GM23248 (cell line): ENCODE data around the gene COX6A1. TPM values are rescaled to one million over a fixed set of nuclear protein-coding genes. Genes with fewer than 3 reads are reported as not detected.
"Not testable (repeated sequence)": the region's sequence is repeated elsewhere in the genome, so short reads cannot be mapped to it uniquely, and the experiment has no call there.

ENCODE experiments used
- DNase-seq: peaks from one replicate; pipeline ENCODE4 v3.0.0-alpha.2; 2015
- H2AFZ ChIP-seq: fragments of 200-600 bp; sonication (generic); 2 replicates; pipeline ENCODE4 v1.6.1; 2016; ENCODE audit warnings: antibody characterized with exemption
- H3F3A ChIP-seq: fragments of 200-600 bp; sonication (generic); 2 replicates; pipeline ENCODE4 v1.6.1; 2016; ENCODE audit warnings: mild to moderate bottlenecking, antibody characterized with exemption, mixed run types; ENCODE audit not compliant: insufficient read depth
- H3K27ac ChIP-seq: fragments of 200-600 bp; sonication (generic); 2 replicates; pipeline ENCODE4 v1.5.1; 2016; ENCODE audit warnings: mild to moderate bottlenecking
- H3K27me3 ChIP-seq: fragments of 200-600 bp; sonication (generic); replicated peaks from 2 replicates; pipeline ENCODE4 v1.6.1; 2016; ENCODE audit warnings: mild to moderate bottlenecking; ENCODE audit not compliant: insufficient read depth
- H3K36me3 ChIP-seq: fragments of 200-600 bp; sonication (generic); 2 replicates; pipeline ENCODE4 v1.6.1; 2016; ENCODE audit warnings: low read depth, mild to moderate bottlenecking
- H3K4me1 ChIP-seq: fragments of 200-600 bp; sonication (generic); 2 replicates; pipeline ENCODE4 v1.6.1; 2016; ENCODE audit warnings: mild to moderate bottlenecking; ENCODE audit not compliant: insufficient read depth
- H3K4me2 ChIP-seq: fragments of 200-600 bp; sonication (generic); one replicate; pipeline ENCODE4 v1.6.1; 2016; ENCODE audit warnings: mild to moderate bottlenecking; ENCODE audit not compliant: unreplicated experiment
- H3K4me3 ChIP-seq: fragments of 200-600 bp; sonication (generic); 2 replicates; pipeline ENCODE4 v1.5.1; 2016; ENCODE audit warnings: mild to moderate bottlenecking
- H3K79me2 ChIP-seq: fragments of 200-600 bp; sonication (generic); 2 replicates; pipeline ENCODE4 v1.6.1; 2016; ENCODE audit warnings: mild to moderate bottlenecking; ENCODE audit not compliant: insufficient read depth
- H3K9ac ChIP-seq: fragments of 200-600 bp; sonication (generic); 2 replicates; pipeline ENCODE4 v1.6.1; 2016; ENCODE audit warnings: mild to moderate bottlenecking
- H3K9me2 ChIP-seq: fragments of 200-600 bp; sonication (generic); 2 replicates; pipeline ENCODE4 v1.6.1; 2016; ENCODE audit warnings: mixed run types, mild to moderate bottlenecking, moderate library complexity; ENCODE audit not compliant: insufficient read depth
- H3K9me3 ChIP-seq: fragments of 200-600 bp; sonication (generic); one replicate; pipeline ENCODE4 v1.6.1; 2017; ENCODE audit warnings: low read depth
- H4K20me1 ChIP-seq: fragments of 200-600 bp; sonication (generic); 2 replicates; pipeline ENCODE4 v1.6.0; 2016; ENCODE audit not compliant: insufficient read depth
- EZH2 ChIP-seq: fragments of 200-600 bp; sonication (generic); IDR thresholded peaks from 2 replicates; pipeline ENCODE4 v1.6.1; 2018; ENCODE audit warnings: antibody characterized with exemption, mild to moderate bottlenecking; ENCODE audit not compliant: insufficient read depth, poor library complexity, severe bottlenecking
- EZH2phosphoT487 ChIP-seq: fragments of 200-600 bp; sonication (generic); IDR thresholded peaks from 2 replicates; pipeline ENCODE4 v1.6.1; 2018; ENCODE audit warnings: antibody characterized with exemption, moderate library complexity, mild to moderate bottlenecking, low read depth; ENCODE audit not compliant: insufficient read depth
- WGBS, 2 experiments: methylation state at CpG; one replicate each; pipeline ENCODE4 v1.1.6; 2015 to 2017; ENCODE audit warnings: low lambda C conversion rate in 2 of 2, low coverage in 1 of 2; ENCODE audit errors: missing lambda C conversion rate in 2 of 2; 5-methylcytosine and 5-hydroxymethylcytosine counted together
- in situ Hi-C: fragments of 300-500 bp; cut with MboI; formaldehyde crosslinking; loops from 2 replicates; pipeline ENCODE4 v1.15.0; 2020
- polyA plus RNA-seq: library from polyadenylated mRNA; unstranded; fragments of >200 nt; fragmentation: Nextera tagmentation; extraction: Ambion mirVana; gene quantifications from 2 replicates; pipeline ENCODE4 v1.2.1, GENCODE V29; 2016
- total RNA-seq: library from RNA; depleted of rRNA; stranded (reverse); fragments of >200 nt; shearing (Covaris generic); gene quantifications from 2 replicates; pipeline ENCODE4 v1.2.3, GENCODE V29; 2014

Gene COX6A1
- total and polyA plus RNA-seq, 2 experiments from 2014 or later, result 358 to 806 TPM

GRCh38 chr12:120485961-120486881, 48.3 kb downstream of the COX6A1 start:
- Histone ChIP-seq H3K9me3 (no peaks in the 10 kb centered on the region), H2AFZ (no peak overlapping the region), H3K9me2 (no peaks in the 10 kb centered on the region), H4K20me1 (no peaks in the 10 kb centered on the region), H3K4me1 (no peaks in the 10 kb centered on the region), H3K36me3 (no peaks in the 10 kb centered on the region), H3F3A (no peaks in the 10 kb centered on the region), H3K27me3 (no peaks in the 10 kb centered on the region), H3K4me2 (no peak overlapping the region), H3K79me2 (no peaks in the 10 kb centered on the region; the same call in 1 of the 2 replicates), H3K27ac (no peak overlapping the region), H3K9ac (no peak overlapping the region), H3K4me3 (no peak overlapping the region)
- WGBS, 2 experiments, result 81 to 83% methylated on average over 7 of the region's 7 CpGs
- in situ Hi-C loops, result no loop called here
- TF ChIP-seq EZH2phosphoT487 (no peak), EZH2 (no peak)
- no peak for DNase-seq

- H3K36me3 ChIP-seq, H2AFZ ChIP-seq, H3K79me2 ChIP-seq, H3F3A ChIP-seq, DNase-seq, H3K9ac ChIP-seq, H3K4me2 ChIP-seq, H3K9me2 ChIP-seq, H3K27ac ChIP-seq, H3K4me1 ChIP-seq, H3K27me3 ChIP-seq, H4K20me1 ChIP-seq, H3K4me3 ChIP-seq, H3K9me3 ChIP-seq, in situ Hi-C loops: not testable (repeated sequence)
- WGBS, 2 experiments, result 90 to 92% methylated on average over 7 of the region's 7 CpGs
Observed at GRCh38 chr12:120487552-120487951, 49.6 kb downstream of the COX6A1 start.

GRCh38 chr12:120488057-120488640, 50.2 kb downstream of the COX6A1 start:
- no peaks in the 10 kb centered on the region for H3K27me3 ChIP-seq
- in situ Hi-C loops, result no loop called here
- H3K4me3 ChIP-seq, result no peak overlapping the region
- H3F3A ChIP-seq, result no peaks in the 10 kb centered on the region
- no peak overlapping the region for H3K9ac ChIP-seq
- no peaks in the 10 kb centered on the region for H3K36me3 ChIP-seq
- H2AFZ ChIP-seq, result no peak overlapping the region
- no peaks in the 10 kb centered on the region for H3K79me2 ChIP-seq
- TF ChIP-seq EZH2phosphoT487, result no peak
- TF ChIP-seq EZH2, result no peak
- WGBS, 2 experiments, result 74% methylated on average over 5 of the region's 5 CpGs
- no peak overlapping the region for H3K4me2 ChIP-seq
- no peaks in the 10 kb centered on the region for H3K9me2 ChIP-seq
- no peaks in the 10 kb centered on the region for H3K9me3 ChIP-seq
- no peaks in the 10 kb centered on the region for H4K20me1 ChIP-seq
- no peak for DNase-seq
- no peak overlapping the region for H3K27ac ChIP-seq
- no peaks in the 10 kb centered on the region for H3K4me1 ChIP-seq

- TF ChIP-seq EZH2phosphoT487, result no peak
- TF ChIP-seq EZH2, result no peak
- Histone ChIP-seq H2AFZ (no peak overlapping the region), H3K79me2 (0 out of 2 replicates have a peak, but pooled peaks cover under 1% of the 10 kb centered on the region), H3K9me2 (no peaks in the 10 kb centered on the region), H3K27me3 (no peaks in the 10 kb centered on the region), H3F3A (no peaks in the 10 kb centered on the region), H3K27ac (no peak overlapping the region), H4K20me1 (no peaks in the 10 kb centered on the region), H3K4me1 (no peaks in the 10 kb centered on the region), H3K9ac (no peak overlapping the region), H3K4me2 (no peak overlapping the region), H3K4me3 (no peak overlapping the region), H3K9me3 (no peaks in the 10 kb centered on the region), H3K36me3 (no peaks in the 10 kb centered on the region)
- WGBS, 2 experiments, result 83 to 94% methylated on average over 4 of the region's 4 CpGs
- peak; percentile 27 for DNase-seq
- in situ Hi-C loops, result no loop called here
Observed at GRCh38 chr12:120489018-120489417, 51.1 kb downstream of the COX6A1 start.
